Sigmoid colon (tissue), 7 donors: ENCODE measurements around the gene ATP10B. TPM values are rescaled to one million over a fixed set of nuclear protein-coding genes. Genes with fewer than 3 reads are reported as not detected.
A peak's percentile ranks its signal among the peaks of the same experiment; 100 is the strongest.

Source experiments
- DNase-seq: peaks from one replicate; pipeline ENCODE4 v3.0.0-alpha.2; 2019
- H3K27ac ChIP-seq, 4 donors: fragments of 200-600 bp; sonication (generic); one replicate each; pipeline ENCODE4 v1.5.1; 2016 to 2019; ENCODE audit warnings: mild to moderate bottlenecking in 1 of 4
- H3K27me3 ChIP-seq, 3 donors: fragments of 200-600 bp; sonication (generic); one replicate each; pipeline ENCODE4 v1.5.1; 2019; ENCODE audit warnings: mild to moderate bottlenecking in 1 of 3
- H3K36me3 ChIP-seq, 4 donors: fragments of 200-600 bp; sonication (generic); one replicate each; pipeline ENCODE4 v1.5.1; 2016 to 2019
- H3K4me1 ChIP-seq, 4 donors: fragments of 200-600 bp; sonication (generic); one replicate each; pipeline ENCODE4 v1.5.1; 2017 to 2019
- H3K4me3 ChIP-seq, 4 donors: fragments of 200-600 bp; sonication (generic); one replicate each; pipeline ENCODE4 v1.5.1; 2017 to 2019; ENCODE audit warnings: mild to moderate bottlenecking in 2 of 4, moderate library complexity in 1 of 4
- H3K9me3 ChIP-seq, 4 donors: fragments of 200-600 bp in 3 of 4; sonication (generic) in 3 of 4; one replicate each; pipeline versions ENCODE4 v1.5.1 to v1.6.1; 2013 to 2019
- EP300 ChIP-seq, 4 donors: sonication (generic); formaldehyde crosslinking; IDR thresholded peaks; one replicate each; pipeline ENCODE4 v1.6.1; 2017; ENCODE audit warnings: antibody characterized with exemption in 4 of 4
- POLR2A ChIP-seq, 2 donors: fragments of 450-650 bp; IDR thresholded peaks; one replicate each; pipeline ENCODE4 v1.6.1; 2016; ENCODE audit warnings: antibody characterized with exemption in 2 of 2, mild to moderate bottlenecking in 2 of 2, moderate library complexity in 2 of 2
- POLR2AphosphoS5 ChIP-seq, 4 donors: sonication (generic); formaldehyde crosslinking; IDR thresholded peaks; one replicate each; pipeline ENCODE4 v1.6.1; 2017; ENCODE audit warnings: antibody characterized with exemption in 4 of 4
- WGBS, 2 donors: extraction: QIAGEN DNeasy Blood & Tissue Kit; methylation state at CpG; one replicate each; pipeline ENCODE4 v1.1.7; 2013; 5-methylcytosine and 5-hydroxymethylcytosine counted together
- intact Hi-C: fragments of 100-400 bp; cut with DNase I; formaldehyde crosslinking; loops from one replicate; pipeline ENCODE4 v1.15.1; 2023
- polyA plus RNA-seq, 3 donors: library from polyadenylated mRNA; stranded (reverse); fragments of 200-250 nt; gene quantifications; one replicate each; pipeline ENCODE4 v1.2.3, GENCODE V29; 2013
- total RNA-seq, 4 donors: library from RNA; depleted of rRNA; stranded (reverse); fragments of >200 nt; gene quantifications; one replicate each; pipeline ENCODE4 v1.1.0, GENCODE V29; 2016
- TF ChIP-seq, protein P1 (sequence below), 4 experiments: fragments of 450-650 bp in 3 of 4; fragments of 200-600 bp in 1 of 4; IDR thresholded peaks; one replicate each; pipeline ENCODE4 v1.5.1; 2016 to 2019; ENCODE audit warnings: antibody characterized with exemption in 4 of 4, mild to moderate bottlenecking in 3 of 4, moderate library complexity in 2 of 4
- donor health status: healthy with polysubstance abuse.
- donor health status: Bipolar disorder and iron deficiency.
- donor health status: healthy.

Gene ATP10B
- total and polyA plus RNA-seq, 7 donors = 0.16 to 57.7 (median 1.4) TPM

DNA sequence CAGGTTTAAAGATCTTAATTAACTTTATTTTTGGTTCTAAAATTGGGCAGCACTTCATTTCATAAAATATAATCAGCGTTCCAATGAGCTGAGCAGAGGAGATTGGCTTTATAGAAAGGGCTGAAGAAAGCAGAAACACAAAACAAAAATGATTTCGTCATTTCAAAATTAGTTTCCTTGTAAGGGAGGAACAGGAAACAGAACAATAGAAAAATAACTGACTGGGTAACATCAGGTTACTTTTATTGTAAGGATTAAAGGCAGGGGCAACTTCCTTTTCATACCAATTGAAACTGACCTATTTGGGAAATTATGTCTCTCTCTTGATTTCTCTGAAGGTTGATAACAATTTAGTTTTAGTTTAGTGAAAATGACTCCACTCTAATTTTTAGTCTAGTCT, 157.1 kb downstream of the ATP10B start:
- TF ChIP-seq POLR2A (IDR thresholded peaks at IDR 0.05) (no peak), POLR2AphosphoS5 (IDR thresholded peaks at IDR 0.05) (no peak), EP300 (IDR thresholded peaks at IDR 0.05) (no peak)
- TF ChIP-seq, protein P1, sequence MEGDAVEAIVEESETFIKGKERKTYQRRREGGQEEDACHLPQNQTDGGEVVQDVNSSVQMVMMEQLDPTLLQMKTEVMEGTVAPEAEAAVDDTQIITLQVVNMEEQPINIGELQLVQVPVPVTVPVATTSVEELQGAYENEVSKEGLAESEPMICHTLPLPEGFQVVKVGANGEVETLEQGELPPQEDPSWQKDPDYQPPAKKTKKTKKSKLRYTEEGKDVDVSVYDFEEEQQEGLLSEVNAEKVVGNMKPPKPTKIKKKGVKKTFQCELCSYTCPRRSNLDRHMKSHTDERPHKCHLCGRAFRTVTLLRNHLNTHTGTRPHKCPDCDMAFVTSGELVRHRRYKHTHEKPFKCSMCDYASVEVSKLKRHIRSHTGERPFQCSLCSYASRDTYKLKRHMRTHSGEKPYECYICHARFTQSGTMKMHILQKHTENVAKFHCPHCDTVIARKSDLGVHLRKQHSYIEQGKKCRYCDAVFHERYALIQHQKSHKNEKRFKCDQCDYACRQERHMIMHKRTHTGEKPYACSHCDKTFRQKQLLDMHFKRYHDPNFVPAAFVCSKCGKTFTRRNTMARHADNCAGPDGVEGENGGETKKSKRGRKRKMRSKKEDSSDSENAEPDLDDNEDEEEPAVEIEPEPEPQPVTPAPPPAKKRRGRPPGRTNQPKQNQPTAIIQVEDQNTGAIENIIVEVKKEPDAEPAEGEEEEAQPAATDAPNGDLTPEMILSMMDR (IDR thresholded peaks at IDR 0.05) = no peak
- H3K4me1 ChIP-seq = no peaks in the 10 kb centered on the region
- intact Hi-C loops = no loop called here
- H3K4me3 ChIP-seq = no peak overlapping the region
- no peaks in the 10 kb centered on the region for H3K27me3 ChIP-seq
- H3K9me3 ChIP-seq = no peaks in the 10 kb centered on the region
- WGBS, 2 donors = 13 to 52% methylated on average over 2 of the region's 2 CpGs
- no peak for DNase-seq
- no peaks in the 10 kb centered on the region for H3K36me3 ChIP-seq
- no peak overlapping the region for H3K27ac ChIP-seq

DNA sequence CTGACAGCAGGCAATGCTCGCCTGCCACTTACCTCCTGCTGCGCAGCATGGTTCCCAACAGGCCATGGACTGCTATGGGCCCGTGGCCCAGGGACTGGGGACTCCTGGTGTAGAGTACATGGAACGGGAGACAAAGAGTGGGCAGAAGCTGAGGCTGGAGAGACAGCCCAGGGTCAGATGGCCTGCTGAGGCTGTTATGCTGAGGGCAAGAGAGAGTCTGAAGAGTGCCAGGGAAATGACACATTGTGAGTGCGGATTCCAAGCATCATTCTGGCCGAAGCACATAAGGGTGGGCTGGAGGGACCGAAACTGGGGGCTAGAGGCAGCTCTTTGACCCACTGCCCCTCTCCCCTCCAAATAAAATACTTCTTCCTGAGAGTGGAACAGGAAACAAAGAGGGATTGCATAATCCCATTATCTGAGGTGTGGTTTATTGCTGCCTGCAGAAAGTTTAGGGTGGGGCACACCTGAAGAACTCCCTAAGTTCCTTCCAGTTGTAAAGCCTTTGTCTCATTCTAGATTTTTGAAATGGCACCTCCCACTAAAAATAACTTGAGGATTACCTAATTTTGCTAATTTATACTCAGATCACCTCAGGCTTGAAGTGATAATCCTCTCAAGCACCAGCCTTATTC, 158.1 kb downstream of the ATP10B start:
- whole genome bisulfite sequencing, 2 donors = 15 to 55% methylated on average over 7 of the region's 7 CpGs
- H3K4me3 ChIP-seq = no peak overlapping the region
- H3K4me1 ChIP-seq = no peaks in the 10 kb centered on the region
- intact Hi-C loops = no loop called here
- H3K27ac ChIP-seq = peak overlapping the region in 1 of 4 donors; percentile 14
- H3K27me3 ChIP-seq = no peaks in the 10 kb centered on the region
- H3K36me3 ChIP-seq = no peaks in the 10 kb centered on the region
- DNase-seq = no peak
- no peaks in the 10 kb centered on the region for H3K9me3 ChIP-seq
- TF ChIP-seq POLR2AphosphoS5 (IDR thresholded peaks at IDR 0.05) = no peak
- no peak for TF ChIP-seq EP300 (IDR thresholded peaks at IDR 0.05)
- TF ChIP-seq POLR2A (IDR thresholded peaks at IDR 0.05) = no peak
- TF ChIP-seq, protein P1 (IDR thresholded peaks at IDR 0.05) = no peak

DNA sequence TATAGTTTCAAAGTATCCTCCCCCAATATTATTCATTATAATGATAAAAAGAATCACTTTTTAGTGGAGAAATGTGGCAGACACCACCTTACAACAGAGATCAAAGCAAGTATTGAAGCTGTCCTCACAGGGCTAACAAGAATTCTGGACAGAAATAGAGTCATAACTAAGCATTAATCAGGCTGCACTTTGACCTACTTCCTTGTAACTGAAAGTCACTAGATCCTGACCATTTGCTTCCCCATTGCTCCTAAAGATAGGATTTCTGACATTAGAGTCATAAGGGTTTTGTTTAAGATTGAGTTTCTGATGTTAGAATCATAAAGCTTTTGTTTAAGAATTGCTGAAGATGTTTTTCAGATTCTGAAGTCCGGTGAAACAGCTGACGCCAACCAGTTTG, 159.7 kb downstream of the ATP10B start:
- Histone ChIP-seq H3K36me3 (no peaks in the 10 kb centered on the region), H3K4me1 (no peaks in the 10 kb centered on the region), H3K9me3 (no peaks in the 10 kb centered on the region), H3K27me3 (no peaks in the 10 kb centered on the region), H3K27ac (no peak overlapping the region), H3K4me3 (no peak overlapping the region)
- no peak for TF ChIP-seq POLR2AphosphoS5 (IDR thresholded peaks at IDR 0.05)
- TF ChIP-seq, protein P1 (IDR thresholded peaks at IDR 0.05) = no peak
- no peak for TF ChIP-seq EP300 (IDR thresholded peaks at IDR 0.05)
- no peak for TF ChIP-seq POLR2A (IDR thresholded peaks at IDR 0.05)
- intact Hi-C loops = no loop called here
- no peak for DNase-seq
- WGBS, 2 donors = 27 to 68% methylated on average over 2 of the region's 2 CpGs

DNA sequence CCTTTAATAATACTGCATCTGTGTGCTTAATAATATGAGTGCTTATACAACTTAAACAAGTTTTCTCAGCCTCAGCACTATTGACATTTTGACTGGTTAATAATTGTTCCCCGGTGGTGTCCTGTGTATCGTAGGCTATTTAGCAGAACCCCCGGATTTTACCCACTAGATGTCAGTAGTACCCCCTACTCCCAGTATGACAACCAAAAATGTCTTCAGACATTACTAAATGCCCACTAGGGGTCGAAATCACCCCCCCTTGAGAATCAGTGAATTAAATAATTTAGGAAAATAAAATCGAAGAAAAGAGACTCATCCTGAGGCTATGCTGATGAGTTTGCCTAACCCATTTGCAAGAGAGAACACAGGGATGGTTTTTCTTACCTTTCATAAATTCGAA, 166.3 kb downstream of the ATP10B start:
- intact Hi-C loops = no loop called here
- H3K36me3 ChIP-seq = no peaks in the 10 kb centered on the region
- H3K27me3 ChIP-seq = no peaks in the 10 kb centered on the region
- 13 to 33% methylated on average over 6 of the region's 6 CpGs for WGBS, 2 donors
- no peak overlapping the region for H3K27ac ChIP-seq
- no peak for DNase-seq
- peaks cover 0 to 1% (median 0%) of the 10 kb centered on the region in 4 donors for H3K9me3 ChIP-seq
- TF ChIP-seq POLR2A (IDR thresholded peaks at IDR 0.05) (no peak), EP300 (IDR thresholded peaks at IDR 0.05) (no peak), POLR2AphosphoS5 (IDR thresholded peaks at IDR 0.05) (no peak)
- TF ChIP-seq, protein P1 (IDR thresholded peaks at IDR 0.05) = peak in 1 of 4 experiments; percentile 24
- H3K4me3 ChIP-seq = no peak overlapping the region
- H3K4me1 ChIP-seq = no peaks in the 10 kb centered on the region

DNA sequence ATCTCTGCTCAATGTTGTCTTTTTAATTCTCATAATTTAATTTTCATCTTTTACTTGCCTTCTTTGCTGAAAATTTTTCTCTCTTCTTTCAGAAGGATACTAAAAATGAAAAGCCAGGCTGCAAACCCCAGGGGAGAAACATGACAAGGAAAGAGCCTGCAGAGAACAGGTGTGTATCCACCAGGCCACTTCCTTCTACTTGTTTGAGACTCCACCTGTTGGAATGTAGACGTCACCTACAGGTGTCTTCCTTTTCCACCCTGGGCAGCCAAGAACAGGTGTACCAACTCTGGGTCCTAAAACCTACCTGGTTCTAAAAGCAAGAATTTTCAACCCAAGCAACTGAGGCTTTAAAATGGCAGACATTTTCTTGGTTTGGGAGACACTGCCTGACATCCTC, 166.8 kb downstream of the ATP10B start:
- intact Hi-C loops = no loop called here
- TF ChIP-seq EP300 (IDR thresholded peaks at IDR 0.05) (no peak), POLR2A (IDR thresholded peaks at IDR 0.05) (peak in 1 of 2 donors; percentile 65), POLR2AphosphoS5 (IDR thresholded peaks at IDR 0.05) (peak in 1 of 4 donors; percentile 46)
- TF ChIP-seq, protein P1 (IDR thresholded peaks at IDR 0.05) = no peak
- H3K27me3 ChIP-seq = no peaks in the 10 kb centered on the region
- peaks cover 0 to 2% (median 0%) of the 10 kb centered on the region in 4 donors for H3K9me3 ChIP-seq
- H3K36me3 ChIP-seq = no peaks in the 10 kb centered on the region
- peak overlapping the region in 1 of 4 donors; percentile 5 for H3K4me3 ChIP-seq
- no peak for DNase-seq
- H3K27ac ChIP-seq = no peak overlapping the region
- no peaks in the 10 kb centered on the region for H3K4me1 ChIP-seq
- WGBS, 2 donors = 8 to 43% methylated on average over 1 of the region's 1 CpG
